Psoas muscle (tissue), 8 donors: ENCODE data around the gene RIN3. TPM values are rescaled to one million over a fixed set of nuclear protein-coding genes. Genes with fewer than 3 reads are reported as not detected.

Experiments
- ATAC-seq, 4 donors: fragments of 200-7000 bp; cut with Tn5 transposase; one replicate each; pipeline ENCODE4 v1.9.1; 2020; ENCODE audit warnings: moderate library complexity in 3 of 4, mild to moderate bottlenecking in 2 of 4
- DNase-seq, 2 donors: peaks; one replicate each; pipeline ENCODE4 v3.0.0-alpha.2; 2020
- H3K27ac ChIP-seq: fragments of 200-600 bp; one replicate; pipeline ENCODE4 v1.8.0; 2022
- H3K27me3 ChIP-seq, 3 donors: fragments of 200-600 bp in 1 of 3; one replicate each; pipeline versions ENCODE4 v1.6.1 to v1.8.0; 2013 to 2022; ENCODE audit warnings: low read length in 2 of 3, mild to moderate bottlenecking in 2 of 3, moderate library complexity in 1 of 3; ENCODE audit not compliant: insufficient read depth in 3 of 3
- H3K36me3 ChIP-seq, 2 donors: fragments of 200-600 bp in 1 of 2; one replicate each; pipeline versions ENCODE4 v1.6.1 to v1.8.0; 2013 to 2022; ENCODE audit warnings: low read depth in 1 of 2, mild to moderate bottlenecking in 1 of 2, moderate library complexity in 1 of 2; ENCODE audit not compliant: insufficient read depth in 1 of 2
- H3K4me1 ChIP-seq: fragments of 200-600 bp; one replicate; pipeline ENCODE4 v1.8.0; 2022
- H3K4me3 ChIP-seq: fragments of 200-600 bp; one replicate; pipeline ENCODE4 v1.8.0; 2022; ENCODE audit warnings: mild to moderate bottlenecking
- H3K9me3 ChIP-seq: fragments of 200-600 bp; one replicate; pipeline ENCODE4 v1.8.0; 2022
- CTCF ChIP-seq: fragments of 200-600 bp; IDR thresholded peaks from one replicate; pipeline ENCODE4 v1.8.0; 2022; ENCODE audit warnings: antibody characterized with exemption
- WGBS, 3 donors: extraction: QIAGEN DNeasy Blood & Tissue Kit; methylation state at CpG; one replicate each; pipeline versions ENCODE4 v1.1.6 to v1.1.7; 2013; 5-methylcytosine and 5-hydroxymethylcytosine counted together
- intact Hi-C, 2 donors: fragments of 100-400 bp; cut with DNase I; formaldehyde crosslinking; loops; one replicate each; pipeline versions ENCODE4 v1.11.0 to v1.14.2; 2022
- polyA plus RNA-seq, 3 donors: library from polyadenylated mRNA; stranded (reverse); fragments of 200-250 nt; gene quantifications; one replicate each; pipeline ENCODE4 v1.2.3, GENCODE V29; 2013
- total RNA-seq, 4 donors: library from RNA; stranded (reverse); fragmentation: NEBNext Ultra II Directional in 2 of 4; extraction: Animal tissue kit (Norgen Biotek cat#: 25700) in 2 of 4; gene quantifications; one replicate each; pipeline versions ENCODE4 v1.2.1 to v1.2.4, GENCODE V29; 2021 to 2023
- donor health status: healthy with polysubstance abuse.
- donor health status: DM: no; HTN: no; CAD: no; lungs with moderate emphysema.
- donor health status: Bipolar disorder and iron deficiency.
- donor health status: healthy.
- donor health status: DM: yes; HTN: yes; CAD: no.
- donor health status: DM: no; HTN: no; CAD: no.
- donor health status: DM: no; HTN: no; CAD: no.
- donor health status: DM: yes; HTN: yes; CAD: no.

Gene RIN3
- total and polyA plus RNA-seq, 7 donors = 1.2 to 8.7 (median 3.8) TPM

- no peaks in the 10 kb centered on the region for H3K4me1 ChIP-seq
- no peak for DNase-seq
- WGBS, 3 donors = 90 to 92% (median 90%) methylated on average over 16 of the region's 16 CpGs
These were observed 43.4 kb downstream of the RIN3 start for GRCh38 chr14:92556863-92557543.

GRCh38 chr14:92557544-92557912, 43.9 kb downstream of the RIN3 start:
- no peak for DNase-seq
- Histone ChIP-seq H3K27me3 (no peaks in the 10 kb centered on the region), H3K27ac (no peak overlapping the region), H3K36me3 (no peaks in the 10 kb centered on the region), H3K4me3 (no peak overlapping the region), H3K4me1 (no peaks in the 10 kb centered on the region), H3K9me3 (no peaks in the 10 kb centered on the region)
- ATAC-seq = no peak
- WGBS, 3 donors = 82 to 89% (median 83%) methylated on average over 4 of the region's 4 CpGs
- intact Hi-C loops = no loop called here
- no peak for TF ChIP-seq CTCF

More at GRCh38 chr14:92556863-92557543, 43.4 kb downstream of the RIN3 start:
- Histone ChIP-seq H3K27ac (no peak overlapping the region), H3K4me3 (no peak overlapping the region), H3K27me3 (no peaks in the 10 kb centered on the region), H3K36me3 (no peaks in the 10 kb centered on the region), H3K9me3 (no peaks in the 10 kb centered on the region)
- intact Hi-C loops = no loop called here
- ATAC-seq = no peak
- no peak for TF ChIP-seq CTCF

- no peaks in the 10 kb centered on the region for H3K4me1 ChIP-seq
- no peak for ATAC-seq
These were observed 44.7 kb downstream of the RIN3 start for GRCh38 chr14:92558319-92558718.

GRCh38 chr14:92559486-92559885, 45.9 kb downstream of the RIN3 start:
- no peak overlapping the region for H3K27ac ChIP-seq
- no peak for TF ChIP-seq CTCF
- no peak for DNase-seq
- WGBS, 3 donors = 93 to 96% (median 94%) methylated on average over 4 of the region's 4 CpGs
- peaks cover 0 to 1% (median 0%) of the 10 kb centered on the region in 3 donors for H3K27me3 ChIP-seq
- H3K36me3 ChIP-seq = no peaks in the 10 kb centered on the region
- intact Hi-C loops = no loop called here
- H3K4me3 ChIP-seq = no peak overlapping the region
- no peaks in the 10 kb centered on the region for H3K9me3 ChIP-seq
- ATAC-seq = no peak
- H3K4me1 ChIP-seq = no peaks in the 10 kb centered on the region

More at GRCh38 chr14:92558319-92558718, 44.7 kb downstream of the RIN3 start:
- TF ChIP-seq CTCF = no peak
- no peak overlapping the region for H3K4me3 ChIP-seq
- DNase-seq = no peak
- no peaks in the 10 kb centered on the region for H3K36me3 ChIP-seq
- H3K9me3 ChIP-seq = no peaks in the 10 kb centered on the region
- H3K27ac ChIP-seq = no peak overlapping the region
- no peaks in the 10 kb centered on the region for H3K27me3 ChIP-seq
- intact Hi-C loops = no loop called here
- WGBS, 3 donors = 87 to 89% (median 88%) methylated on average over 1 of the region's 1 CpG
